GM12891 (cell line): Measurements from ENCODE around the gene RNF212B.

Source experiments
- POLR2A ChIP-seq: IDR thresholded peaks from 2 replicates; pipeline ENCODE4 v1.6.1; 2011; ENCODE audit warnings: low read depth, low read length, control low read depth
- POLR2AphosphoS5 ChIP-seq: IDR thresholded peaks from 2 replicates; pipeline ENCODE4 v1.6.1; 2011; ENCODE audit warnings: low read depth, low read length, control low read depth

DNA sequence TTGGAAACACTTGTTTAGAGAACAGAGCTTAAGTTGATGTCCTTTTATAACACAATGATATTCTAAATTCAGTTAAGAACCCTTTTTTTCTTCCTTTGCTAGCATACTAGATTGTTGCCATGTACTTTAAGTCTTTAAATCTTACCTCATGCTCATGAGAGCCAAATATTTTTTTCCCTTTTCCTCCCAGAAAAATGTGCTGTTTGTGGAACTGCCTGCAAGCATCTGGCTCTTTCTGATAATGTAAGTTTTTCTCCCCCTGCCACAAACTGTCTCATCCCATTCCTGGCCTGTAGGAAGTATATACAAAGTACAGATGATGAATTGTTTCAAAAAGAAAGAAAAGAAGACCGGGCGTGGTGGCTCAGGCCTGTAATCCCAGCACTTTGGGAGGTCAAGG is 5.3 kb downstream of the RNF212B start:
- TF ChIP-seq POLR2A (no peak), POLR2AphosphoS5 (no peak)
